GM18519 (cell line): ENCODE results near the gene KSR1.

Experiments
- ATAC-seq: cut with Tn5 transposase; IDR thresholded peaks from one replicate; pipeline ENCODE4 v1.9.1; 2021; ENCODE audit warnings: mild to moderate bottlenecking, moderate library complexity; ENCODE audit not compliant: unreplicated experiment, low FRiP score

The KSR1 gene

DNA sequence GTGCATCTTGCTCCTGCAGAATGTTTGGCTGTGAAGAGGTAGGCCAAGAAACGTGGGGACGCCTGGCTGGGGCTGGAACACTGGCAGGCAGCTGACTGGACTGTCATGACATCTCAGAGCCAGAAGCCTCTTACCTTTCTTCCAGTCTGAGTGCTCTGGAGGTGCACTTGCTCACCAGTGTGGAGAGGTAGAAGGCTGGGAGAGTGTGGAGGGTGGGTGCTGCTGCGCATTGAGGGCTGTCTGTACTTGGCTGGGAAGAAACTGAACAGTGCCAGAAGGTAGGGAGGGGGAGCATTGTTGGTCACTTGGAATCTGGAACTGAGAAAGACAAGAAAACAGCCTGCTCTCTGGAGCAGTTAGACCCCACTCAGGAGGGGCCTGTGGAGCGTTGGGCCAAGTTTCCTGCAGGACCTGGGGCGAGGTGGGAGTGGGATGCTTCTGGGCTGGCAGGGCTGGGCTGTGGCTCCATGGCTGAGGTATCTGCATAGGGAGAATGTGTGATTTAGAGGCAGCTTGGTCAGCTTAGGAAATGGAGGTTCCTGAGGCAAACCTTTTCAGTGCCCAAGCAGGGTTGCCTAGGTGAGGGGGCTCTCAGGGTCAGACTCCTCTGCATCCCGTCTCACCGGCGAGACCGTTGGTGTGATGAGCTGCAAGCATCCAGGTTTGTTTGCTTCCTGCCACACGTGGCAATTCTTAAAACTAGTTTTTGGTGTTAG is 55.1 kb downstream of the KSR1 start:
- ATAC-seq, result no peak

DNA sequence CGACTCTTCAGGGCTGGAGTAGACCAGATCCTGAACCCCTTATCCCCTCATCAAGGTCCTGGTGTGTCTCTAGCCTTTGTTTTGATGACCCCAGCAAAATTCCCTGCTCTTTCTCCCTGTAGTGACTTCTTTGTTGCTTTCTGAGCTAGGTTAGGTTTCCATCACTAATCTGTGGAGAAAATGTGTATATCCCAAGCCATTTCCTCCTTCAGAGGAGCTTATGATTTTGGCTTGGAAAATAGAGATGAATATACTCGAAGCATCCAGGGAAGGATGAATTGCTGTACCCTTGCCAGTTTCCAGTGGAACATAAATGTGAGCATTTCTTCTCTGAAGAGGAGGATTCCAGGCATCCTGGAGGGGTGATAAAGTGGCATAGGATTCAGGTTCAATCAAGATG is 55.8 kb downstream of the KSR1 start:
- no peak for ATAC-seq

- ATAC-seq, result no peak
These were observed 56.5 kb downstream of the KSR1 start for GRCh38 chr17:27512511-27513346.

DNA sequence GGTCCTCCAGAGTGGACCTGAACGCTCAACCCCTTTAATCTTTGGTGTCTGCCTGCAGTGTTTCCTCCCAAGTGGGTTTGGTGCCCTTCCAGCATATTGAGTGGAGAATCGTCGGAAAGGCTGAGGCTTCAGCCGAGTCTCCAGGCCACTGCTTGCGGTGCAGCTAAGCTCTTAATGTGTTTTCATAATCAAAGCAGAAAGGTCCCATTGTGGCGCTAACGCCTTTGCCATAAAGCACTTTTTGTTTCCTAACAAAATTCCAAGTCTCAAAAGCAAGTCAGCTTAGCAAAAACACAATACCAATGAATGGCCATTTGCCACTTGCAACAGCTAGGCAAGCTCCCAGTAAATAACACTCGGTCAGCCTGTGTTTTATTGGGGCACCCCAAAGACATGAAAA is 57.6 kb downstream of the KSR1 start:
- ATAC-seq, result no peak

DNA sequence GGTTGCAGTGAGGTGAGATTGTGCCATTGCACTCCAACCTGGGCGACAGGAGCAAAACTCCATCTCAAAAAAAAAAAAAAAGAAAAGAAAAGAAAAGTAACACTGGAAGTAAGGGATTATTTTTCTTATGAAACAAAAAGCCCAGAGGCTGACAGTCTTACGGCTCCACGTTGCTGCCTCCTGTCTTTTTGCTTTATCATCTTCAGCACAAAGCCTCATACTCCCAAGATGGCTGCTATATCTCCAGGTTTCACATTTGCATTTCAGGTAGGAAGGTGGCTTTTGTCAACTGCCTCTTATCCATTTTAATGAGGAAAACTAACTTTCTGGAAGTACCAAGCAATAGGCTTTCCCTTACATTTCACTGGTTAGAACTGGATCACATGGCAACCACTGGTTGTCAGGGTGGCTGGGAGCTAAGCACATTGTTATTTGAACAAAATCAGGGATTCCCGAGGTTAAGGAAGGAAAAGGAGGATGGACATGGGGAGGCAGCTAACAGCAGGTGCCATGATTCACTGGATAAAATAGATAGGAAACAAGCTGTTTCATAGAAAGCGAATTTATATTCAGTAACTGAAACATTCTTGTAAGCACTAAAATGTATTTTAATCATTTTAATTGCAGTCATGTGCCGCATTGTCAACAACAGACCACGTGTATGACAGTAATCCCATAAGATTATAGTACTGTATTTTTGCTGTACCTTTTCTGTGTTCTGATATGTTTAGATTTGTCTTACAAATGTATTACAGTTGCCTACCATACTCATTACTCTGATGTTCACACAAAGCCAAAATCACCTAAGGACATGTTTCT is 58.6 kb downstream of the KSR1 start:
- ATAC-seq, result no peak

DNA sequence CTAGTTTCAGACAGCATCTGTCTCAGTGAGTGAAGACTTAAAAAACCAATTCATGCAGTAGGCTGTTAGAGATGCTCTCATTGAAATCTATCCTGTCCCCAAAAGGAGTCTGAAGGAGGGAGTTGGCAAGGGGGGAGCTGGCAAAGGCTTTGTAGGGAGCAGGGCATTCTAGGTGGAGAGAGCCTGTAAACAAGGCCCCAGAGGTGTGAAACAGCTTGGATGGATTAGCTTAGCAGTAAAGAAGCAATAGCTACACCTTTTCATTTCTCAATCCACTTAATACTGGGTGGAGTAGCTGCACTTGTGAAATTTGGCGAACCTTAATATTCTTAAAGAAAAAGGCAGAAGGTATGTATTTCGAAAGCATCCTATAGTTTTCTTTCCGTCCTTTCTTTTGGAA is 61.8 kb downstream of the KSR1 start:
- no peak for ATAC-seq

GRCh38 chr17:27518545-27519521 is 62.6 kb downstream of the KSR1 start:
- no peak for ATAC-seq

DNA sequence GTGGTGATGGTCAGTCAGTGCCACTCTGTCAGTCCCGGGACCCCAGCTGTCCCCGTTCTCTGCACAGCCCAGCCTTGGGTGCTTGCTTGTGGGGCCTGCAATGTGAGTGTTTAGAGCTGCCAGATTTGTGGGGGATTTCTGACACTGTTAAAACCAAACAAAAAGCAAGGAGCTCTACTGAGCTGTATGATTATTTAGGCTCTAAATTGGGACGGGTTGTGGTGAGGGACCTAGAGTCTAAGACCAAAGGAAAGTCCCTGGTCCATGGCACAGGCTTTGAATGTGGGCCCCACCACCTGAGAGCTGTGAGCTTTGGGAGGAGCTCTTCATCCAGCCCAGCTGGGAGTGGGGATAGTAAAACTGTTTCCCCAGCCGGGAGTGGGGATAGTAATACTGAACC is 63.3 kb downstream of the KSR1 start:
- no peak for ATAC-seq

DNA sequence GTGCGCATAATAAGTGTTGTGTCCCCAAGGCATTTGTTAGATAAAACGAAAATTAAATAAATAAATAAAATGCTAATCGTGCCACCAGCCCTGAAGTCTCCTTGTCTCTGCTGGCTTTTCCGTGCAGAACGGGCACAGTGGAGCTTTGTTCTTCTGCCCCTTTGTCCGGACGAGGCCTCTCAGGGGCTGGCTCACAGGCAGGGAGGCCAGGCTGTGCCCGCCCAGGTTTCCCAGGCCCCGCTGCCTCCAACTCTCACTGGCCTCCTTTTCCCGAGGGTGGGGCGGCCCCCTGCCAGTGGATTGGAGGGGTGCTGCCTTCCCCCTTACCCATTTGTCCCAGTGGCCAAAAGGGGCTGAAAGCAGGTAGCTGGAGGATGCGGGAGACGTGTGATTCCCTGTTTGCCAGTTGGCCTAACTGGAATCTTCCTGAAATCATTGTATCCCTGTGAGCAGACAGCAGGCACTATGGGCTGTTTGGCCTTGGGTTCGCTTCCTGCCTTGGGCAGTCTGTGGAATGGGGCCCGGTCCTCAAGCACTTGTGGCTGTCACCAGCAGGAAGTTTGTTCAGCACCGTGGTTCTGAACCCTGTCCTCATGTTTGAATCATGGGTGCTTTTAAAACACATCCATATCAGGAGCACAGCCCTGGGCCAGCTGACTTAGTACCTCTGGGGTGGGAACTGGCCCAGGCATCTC is 64.4 kb downstream of the KSR1 start:
- no peak for ATAC-seq

GRCh38 chr17:27521281-27522027 is 65.2 kb downstream of the KSR1 start:
- ATAC-seq, result no peak

GRCh38 chr17:27522028-27522635 is 65.9 kb downstream of the KSR1 start:
- no peak for ATAC-seq

DNA sequence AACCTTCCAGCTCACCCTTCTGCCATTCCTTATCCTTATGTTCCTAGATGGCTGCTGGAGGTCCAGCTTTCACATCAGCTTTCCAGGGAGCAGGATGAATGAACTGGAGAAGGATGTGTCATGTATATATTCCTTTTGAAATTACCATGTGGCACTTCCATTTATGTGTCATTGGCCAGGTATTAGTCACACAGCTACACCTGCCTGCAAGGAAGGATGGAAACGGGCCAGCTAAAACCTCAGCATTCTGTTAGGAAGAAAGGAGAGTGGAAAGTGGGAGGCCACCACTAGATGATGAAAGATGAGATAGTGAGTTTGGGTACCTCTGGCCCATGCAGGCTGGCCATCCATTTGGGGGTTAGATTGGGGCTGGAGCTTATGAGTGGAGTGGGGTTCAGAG is 67.5 kb downstream of the KSR1 start:
- ATAC-seq, result no peak

- ATAC-seq, result no peak
These were observed 68.3 kb downstream of the KSR1 start for GRCh38 chr17:27524594-27524993.

DNA sequence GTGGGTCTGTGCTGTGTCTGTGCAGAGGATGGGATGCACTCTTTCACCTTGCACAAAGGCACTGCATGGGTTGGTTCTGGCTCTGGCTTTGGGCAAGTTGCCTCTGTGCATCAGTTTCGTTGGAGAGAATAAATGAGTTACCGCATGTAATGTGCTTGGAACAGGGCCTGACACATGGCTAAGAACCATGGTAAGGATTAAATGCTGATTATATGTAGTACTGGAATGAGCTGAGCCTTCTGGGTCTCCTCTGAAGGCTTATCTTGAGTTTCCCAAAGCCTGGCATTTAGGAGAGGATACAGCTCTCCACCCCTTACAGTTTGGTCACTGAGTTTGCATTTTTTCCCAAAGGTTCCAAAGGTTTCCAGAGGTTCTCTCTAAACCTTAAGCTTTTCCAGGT is 69.1 kb downstream of the KSR1 start:
- ATAC-seq, result no peak

DNA sequence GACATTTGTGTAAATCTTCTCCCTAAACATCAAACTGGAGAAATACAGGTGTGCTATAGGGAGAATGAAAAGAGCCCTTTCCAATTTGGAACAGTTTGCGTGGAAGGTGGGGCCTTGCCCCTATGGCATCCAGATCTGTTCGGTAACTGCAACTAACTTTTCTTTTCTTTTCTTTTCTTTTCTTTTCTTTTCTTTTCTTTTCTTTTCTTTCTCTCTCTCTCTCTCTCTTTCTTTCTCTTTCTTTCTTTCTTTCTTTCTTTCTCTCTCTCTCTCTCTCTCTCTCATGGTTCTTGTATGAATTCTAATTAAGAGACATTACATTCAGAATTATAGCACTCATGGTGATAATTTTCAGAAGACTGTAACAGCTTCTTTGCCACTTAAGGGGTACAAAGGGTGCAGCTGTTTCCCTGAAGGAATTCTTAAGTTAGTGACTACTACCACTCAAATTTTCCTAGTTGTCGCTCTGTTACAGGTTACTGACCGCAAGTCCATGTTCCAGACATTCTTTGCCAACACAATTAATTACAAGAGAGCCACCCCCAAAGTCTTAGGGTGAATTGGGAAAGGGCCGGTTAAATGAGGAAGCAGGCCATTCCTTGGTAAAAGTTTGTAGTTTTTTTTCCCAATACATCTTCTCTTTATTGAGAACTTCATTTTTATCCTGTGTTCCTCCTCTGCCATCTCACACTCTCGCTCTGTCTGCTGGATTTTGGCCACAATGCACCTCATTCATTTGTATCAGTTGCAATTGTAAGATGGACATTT is 69.8 kb downstream of the KSR1 start:
- no peak for ATAC-seq

DNA sequence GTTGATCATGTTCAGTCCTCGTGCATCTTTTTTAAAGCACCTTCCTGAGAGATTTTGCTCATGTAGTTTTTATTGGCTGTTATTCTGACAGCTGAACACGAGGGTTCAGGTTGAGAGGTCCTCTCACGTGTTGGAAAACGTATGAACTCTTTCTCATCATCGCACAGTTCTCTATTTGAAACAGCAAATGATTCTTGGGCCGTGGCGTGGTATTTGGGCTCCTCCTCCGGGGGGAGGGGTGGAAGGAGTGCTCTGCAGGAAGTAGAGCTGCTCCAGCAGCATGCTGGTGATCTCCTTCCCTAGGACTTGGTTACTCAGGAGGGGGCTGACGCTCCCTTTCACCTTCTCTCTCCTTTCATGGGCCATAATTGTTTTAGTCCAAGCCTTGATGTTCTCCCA is 70.4 kb downstream of the KSR1 start:
- ATAC-seq, result peak; percentile 61

- no peak for ATAC-seq
These were observed 73.1 kb downstream of the KSR1 start for GRCh38 chr17:27529230-27529796.
